Activated T-cell treated with anti-CD3 and anti-CD28 coated beads, Interleukin-2, amount 50 U/mL, for 24 hours (primary cell): ENCODE measurements around the gene RPAP2.

Experiments used
- DNase-seq: peaks from one replicate; pipeline ENCODE4 v3.0.0-alpha.2; 2020
- H3K27ac Mint-ChIP-seq: 2 replicates; pipeline ENCODE4 v1.8.0; 2020; ENCODE audit warnings: mild to moderate bottlenecking, mixed read lengths
- H3K27me3 Mint-ChIP-seq: 2 replicates; pipeline ENCODE4 v1.8.0; 2020; ENCODE audit warnings: mixed read lengths
- H3K36me3 Mint-ChIP-seq: 2 replicates; pipeline ENCODE4 v1.8.0; 2020; ENCODE audit warnings: low read depth, mixed read lengths
- H3K4me1 Mint-ChIP-seq: 2 replicates; pipeline ENCODE4 v1.8.0; 2020; ENCODE audit warnings: low read depth, mixed read lengths
- H3K4me3 Mint-ChIP-seq: 2 replicates; pipeline ENCODE4 v1.8.0; 2020; ENCODE audit warnings: mild to moderate bottlenecking, moderate library complexity, mixed read lengths
- H3K9me3 Mint-ChIP-seq: 2 replicates; pipeline ENCODE4 v1.8.0; 2020; ENCODE audit warnings: mixed read lengths

RPAP2 gene

GRCh38 chr1:92439291-92439690 is 140.4 kb downstream of the RPAP2 start:
- DNase-seq, result no peak
- Mint-ChIP-seq H3K27me3 (no peaks in the 10 kb centered on the region), H3K27ac (no peak overlapping the region), H3K4me3 (no peak overlapping the region), H3K36me3 (no peaks in the 10 kb centered on the region), H3K4me1 (peaks cover 12% of the 10 kb centered on the region), H3K9me3 (no peaks in the 10 kb centered on the region)

- peaks cover 12% of the 10 kb centered on the region for H3K4me1 Mint-ChIP-seq
- no peak overlapping the region for H3K27ac Mint-ChIP-seq
- H3K9me3 Mint-ChIP-seq, result no peaks in the 10 kb centered on the region
- DNase-seq, result no peak
- H3K27me3 Mint-ChIP-seq, result no peaks in the 10 kb centered on the region
- H3K36me3 Mint-ChIP-seq, result no peaks in the 10 kb centered on the region
- no peak overlapping the region for H3K4me3 Mint-ChIP-seq
Measured at GRCh38 chr1:92441316-92441696, 142.4 kb downstream of the RPAP2 start.

DNA sequence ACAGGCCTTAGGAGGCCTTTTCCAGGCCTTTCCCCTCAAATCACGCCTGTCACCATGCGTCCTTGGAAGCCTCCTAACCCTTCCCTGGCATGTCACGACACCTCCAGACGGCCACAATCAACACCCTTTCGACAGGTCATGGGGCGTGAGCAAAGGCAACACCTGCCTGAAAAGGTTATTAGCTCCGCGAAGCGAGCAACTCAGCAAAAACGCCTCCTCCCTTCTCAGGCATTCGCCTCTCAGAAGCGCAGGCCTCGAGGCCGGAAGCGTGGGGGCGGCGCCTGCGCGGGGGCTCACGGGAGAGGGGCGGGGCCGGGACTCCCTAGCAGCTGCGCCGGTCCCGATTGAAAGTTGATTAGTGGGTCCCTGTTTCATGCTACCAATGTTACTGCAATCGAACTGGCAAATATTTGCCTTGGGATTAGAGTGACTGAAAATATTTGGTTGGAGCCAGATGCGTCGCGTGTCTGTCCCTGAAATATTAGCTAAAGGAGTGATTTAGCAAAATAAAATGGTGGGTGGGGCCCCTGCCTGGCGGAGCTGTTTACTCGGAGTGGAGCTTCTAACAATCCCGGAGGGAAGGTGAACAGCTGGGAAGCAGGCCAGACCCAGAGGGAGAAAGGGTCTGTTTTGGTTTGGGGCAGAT is 143.0 kb downstream of the RPAP2 start:
- no peak overlapping the region for H3K27ac Mint-ChIP-seq
- H3K27me3 Mint-ChIP-seq, result no peaks in the 10 kb centered on the region
- no peak for DNase-seq
- H3K4me3 Mint-ChIP-seq, result no peak overlapping the region
- H3K4me1 Mint-ChIP-seq, result peaks cover 16% of the 10 kb centered on the region
- no peaks in the 10 kb centered on the region for H3K9me3 Mint-ChIP-seq
- no peaks in the 10 kb centered on the region for H3K36me3 Mint-ChIP-seq

DNA sequence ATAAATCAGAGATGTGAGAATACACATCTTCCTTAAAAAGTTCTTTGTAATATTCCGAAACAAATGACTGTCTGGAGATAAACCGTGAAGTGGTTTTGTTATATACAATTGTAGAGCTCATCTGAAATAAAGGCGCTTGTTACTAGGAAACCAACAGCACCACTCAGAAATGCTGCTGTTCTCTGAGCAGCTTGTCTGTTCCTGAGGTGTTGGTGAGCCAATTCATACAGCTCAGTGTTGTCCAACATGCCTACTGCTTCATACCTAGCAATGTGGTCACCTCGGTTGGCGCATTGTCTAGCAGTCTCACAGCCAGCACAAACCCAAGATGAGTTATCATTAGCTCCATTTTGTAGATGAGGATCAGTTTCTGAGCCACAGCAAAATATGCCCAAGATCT is 143.5 kb downstream of the RPAP2 start:
- no peaks in the 10 kb centered on the region for H3K36me3 Mint-ChIP-seq
- H3K9me3 Mint-ChIP-seq, result no peaks in the 10 kb centered on the region
- no peaks in the 10 kb centered on the region for H3K27me3 Mint-ChIP-seq
- H3K4me3 Mint-ChIP-seq, result no peak overlapping the region
- peaks cover 18% of the 10 kb centered on the region for H3K4me1 Mint-ChIP-seq
- no peak for DNase-seq
- no peak overlapping the region for H3K27ac Mint-ChIP-seq

- H3K36me3 Mint-ChIP-seq, result no peaks in the 10 kb centered on the region
- no peak overlapping the region for H3K27ac Mint-ChIP-seq
- H3K4me3 Mint-ChIP-seq, result no peak overlapping the region
- no peak for DNase-seq
- no peaks in the 10 kb centered on the region for H3K9me3 Mint-ChIP-seq
- no peaks in the 10 kb centered on the region for H3K27me3 Mint-ChIP-seq
- peaks cover 21% of the 10 kb centered on the region for H3K4me1 Mint-ChIP-seq
Measured at GRCh38 chr1:92443893-92444292, 145.0 kb downstream of the RPAP2 start.

- no peak overlapping the region for H3K27ac Mint-ChIP-seq
Measured at GRCh38 chr1:92444351-92444750, 145.5 kb downstream of the RPAP2 start.

DNA sequence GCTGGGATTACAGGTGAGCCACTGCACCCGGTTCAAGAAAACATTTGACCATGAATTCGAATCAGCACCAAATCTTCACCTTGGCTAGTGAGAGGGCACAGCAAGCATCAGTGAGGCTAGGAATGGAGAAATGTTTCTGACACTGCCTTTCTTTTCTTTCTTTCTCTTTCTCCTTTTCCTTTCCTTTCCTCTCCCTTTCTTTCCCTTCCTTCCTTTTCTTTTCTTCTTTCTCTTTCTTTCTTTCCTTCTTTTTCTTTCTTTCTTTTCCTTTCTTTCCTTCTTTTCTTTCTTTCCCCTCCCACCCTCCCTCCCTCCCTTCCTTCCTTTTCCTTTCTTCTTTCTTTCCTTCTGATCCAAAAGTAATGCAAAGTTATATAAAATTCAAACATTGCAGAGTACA is 147.0 kb downstream of the RPAP2 start:
- Mint-ChIP-seq H3K4me1 (peaks cover 14% of the 10 kb centered on the region), H3K36me3 (no peaks in the 10 kb centered on the region), H3K27me3 (no peaks in the 10 kb centered on the region), H3K9me3 (no peaks in the 10 kb centered on the region), H3K4me3 (no peak overlapping the region), H3K27ac (no peak overlapping the region)
- DNase-seq, result no peak

More at GRCh38 chr1:92444351-92444750, 145.5 kb downstream of the RPAP2 start:
- no peaks in the 10 kb centered on the region for H3K9me3 Mint-ChIP-seq
- H3K27me3 Mint-ChIP-seq, result no peaks in the 10 kb centered on the region
- no peak overlapping the region for H3K4me3 Mint-ChIP-seq
- DNase-seq, result no peak
- no peaks in the 10 kb centered on the region for H3K36me3 Mint-ChIP-seq
- H3K4me1 Mint-ChIP-seq, result peaks cover 16% of the 10 kb centered on the region

DNA sequence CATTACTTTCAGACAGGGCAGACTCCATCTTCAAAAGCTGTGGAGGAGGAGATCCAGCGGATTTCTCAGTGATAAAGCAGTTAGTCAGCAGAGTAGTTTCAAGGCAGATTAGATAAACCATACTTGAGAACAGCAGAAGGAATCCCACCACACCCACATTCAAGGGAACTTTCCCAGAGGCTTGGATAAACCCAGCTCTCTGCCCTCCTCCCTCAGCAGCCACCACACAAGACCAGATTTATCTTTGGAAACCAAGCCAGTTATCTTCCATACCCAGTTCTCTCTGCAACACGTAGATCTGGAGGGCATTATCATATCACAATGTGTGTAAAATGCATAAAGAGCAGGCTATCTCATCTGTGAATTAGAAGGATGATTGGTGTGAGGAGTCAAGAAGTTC is 147.7 kb downstream of the RPAP2 start:
- Mint-ChIP-seq H3K9me3 (no peaks in the 10 kb centered on the region), H3K27ac (no peak overlapping the region), H3K27me3 (no peaks in the 10 kb centered on the region), H3K4me3 (no peak overlapping the region), H3K36me3 (no peaks in the 10 kb centered on the region), H3K4me1 (peaks cover 14% of the 10 kb centered on the region)
- no peak for DNase-seq

- no peak overlapping the region for H3K27ac Mint-ChIP-seq
- peaks cover 14% of the 10 kb centered on the region for H3K4me1 Mint-ChIP-seq
- no peak for DNase-seq
- H3K4me3 Mint-ChIP-seq, result no peak overlapping the region
- no peaks in the 10 kb centered on the region for H3K36me3 Mint-ChIP-seq
- no peaks in the 10 kb centered on the region for H3K9me3 Mint-ChIP-seq
- H3K27me3 Mint-ChIP-seq, result no peaks in the 10 kb centered on the region
Measured at GRCh38 chr1:92447033-92447681, 148.3 kb downstream of the RPAP2 start.

DNA sequence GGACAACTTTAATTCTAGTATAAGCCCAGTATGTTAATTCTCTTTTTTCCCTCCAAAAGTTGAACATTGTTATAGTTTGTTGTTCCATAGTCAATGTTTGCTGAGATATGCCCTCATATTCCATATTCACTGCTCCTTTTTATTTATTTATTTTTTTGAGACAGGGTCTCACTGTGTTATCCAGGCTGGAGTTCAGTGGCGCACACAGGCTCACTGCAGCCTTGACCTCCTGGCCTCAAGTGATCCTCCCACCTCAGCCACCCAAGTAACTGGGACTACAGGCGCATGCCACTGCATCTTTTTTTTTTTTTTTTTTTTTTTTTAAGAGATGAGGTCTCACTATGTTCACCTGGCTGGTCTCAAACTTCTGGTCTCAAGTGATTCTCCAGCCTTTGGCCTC is 149.1 kb downstream of the RPAP2 start:
- peaks cover 14% of the 10 kb centered on the region for H3K4me1 Mint-ChIP-seq
- H3K36me3 Mint-ChIP-seq, result no peaks in the 10 kb centered on the region
- H3K27me3 Mint-ChIP-seq, result no peaks in the 10 kb centered on the region
- no peak overlapping the region for H3K27ac Mint-ChIP-seq
- no peak overlapping the region for H3K4me3 Mint-ChIP-seq
- DNase-seq, result no peak
- H3K9me3 Mint-ChIP-seq, result no peaks in the 10 kb centered on the region
